Ammon's horn (tissue), 1 donor: ENCODE data around the gene PCP4L1.
A peak's percentile ranks its signal among the peaks of the same experiment; 100 is the strongest.

Experiments used
- DNase-seq: peaks from one replicate; pipeline ENCODE4 v3.0.0-alpha.2; 2016; ENCODE audit warnings: low spot score

Gene PCP4L1

DNA sequence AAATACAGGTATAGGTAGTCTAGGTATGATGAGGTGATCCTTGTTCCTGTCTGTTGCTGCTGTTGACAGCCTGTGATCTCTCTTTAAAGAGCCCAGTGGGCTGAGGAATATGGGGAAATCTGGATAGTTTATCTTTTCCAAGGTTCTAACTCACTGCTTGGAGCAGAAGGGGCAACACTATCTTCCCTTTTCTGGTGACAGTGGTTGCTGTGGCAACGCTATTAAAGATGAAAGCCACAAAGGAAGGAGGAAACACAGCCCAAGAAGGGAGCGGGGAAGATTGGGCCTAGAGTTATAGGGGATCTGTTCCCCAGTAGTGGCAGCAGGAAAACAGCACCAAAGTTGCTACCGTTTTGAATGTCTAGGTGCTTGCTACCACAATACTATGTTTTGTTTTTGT, 8.8 kb downstream of the PCP4L1 start:
- peak; percentile 42 for DNase-seq

DNA sequence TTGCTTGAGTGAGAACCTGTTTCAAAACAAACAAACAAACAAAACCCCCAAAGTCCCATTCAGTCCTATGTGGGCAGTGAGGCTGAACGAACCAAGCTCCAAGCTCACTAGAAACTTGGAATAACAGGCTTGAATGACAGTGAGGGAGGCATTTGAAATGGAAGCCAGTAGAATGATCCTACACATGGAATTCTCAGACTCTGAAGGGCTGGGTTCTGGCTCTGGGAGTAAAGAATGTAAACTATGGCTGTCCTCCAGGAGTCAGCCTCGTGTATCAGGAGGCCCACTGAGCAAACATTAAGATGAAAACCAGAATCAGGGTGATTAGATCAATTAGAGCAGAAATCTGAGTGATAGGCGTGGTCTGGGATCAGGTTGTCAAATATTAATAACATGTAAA, 14.9 kb downstream of the PCP4L1 start:
- no peak for DNase-seq

DNA sequence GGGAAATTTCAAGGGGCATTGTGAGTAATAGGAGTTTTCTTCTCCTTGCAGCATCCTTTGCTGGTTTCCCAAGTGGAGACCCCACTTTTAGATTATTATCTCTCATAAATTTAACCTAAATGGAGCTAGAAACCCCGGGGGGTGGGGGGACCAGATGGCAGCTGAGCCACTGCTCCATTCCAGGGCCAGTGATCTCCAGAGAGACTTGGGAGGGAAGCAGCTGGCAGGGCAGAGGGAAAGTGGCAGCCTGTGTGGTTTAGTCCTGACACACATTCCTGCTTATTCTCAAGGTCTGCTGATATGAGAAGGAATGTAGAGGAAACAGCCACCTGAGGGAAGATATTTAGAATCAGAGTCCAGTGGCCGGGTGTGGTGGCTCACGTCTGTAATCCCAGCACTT, 16.3 kb downstream of the PCP4L1 start:
- no peak for DNase-seq

DNA sequence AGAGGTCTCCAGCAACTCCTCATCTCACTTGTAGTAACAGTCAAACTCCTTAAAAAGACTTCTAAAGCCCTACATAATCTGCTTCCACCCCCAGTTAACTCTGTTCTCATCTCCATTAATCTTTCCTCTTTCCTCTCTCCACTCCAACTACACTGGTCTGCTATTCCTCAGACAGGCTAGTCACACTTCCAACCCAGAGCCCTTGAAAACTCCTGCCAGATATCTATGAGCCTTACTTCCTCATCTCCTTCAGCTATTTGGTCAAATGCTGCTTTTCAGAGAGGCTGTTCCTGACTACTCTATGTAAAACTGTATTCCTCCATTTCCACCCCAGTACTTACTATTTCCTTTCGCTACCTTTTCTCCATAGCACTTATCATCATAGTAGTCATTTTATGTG, 24.4 kb downstream of the PCP4L1 start:
- no peak for DNase-seq

DNA sequence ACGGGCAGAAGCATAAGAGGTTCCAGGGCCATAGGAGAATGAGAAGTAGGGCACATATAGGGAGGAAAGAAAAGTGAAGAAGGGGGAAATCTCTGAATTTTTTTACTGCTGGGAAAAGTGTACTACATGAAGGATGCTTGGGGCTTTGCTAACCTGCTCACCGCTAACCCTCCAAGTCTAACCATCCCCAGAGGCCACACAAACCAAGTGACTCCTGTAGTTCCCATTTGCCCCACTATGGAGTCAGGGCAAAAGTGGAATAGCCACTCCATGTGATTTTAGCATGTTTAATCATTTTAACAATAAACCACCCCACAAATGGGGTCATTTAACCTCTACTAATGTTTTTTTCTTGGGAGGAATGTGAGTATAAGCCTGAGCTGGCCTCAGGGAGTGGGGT, 26.6 kb downstream of the PCP4L1 start:
- DNase-seq = no peak

DNA sequence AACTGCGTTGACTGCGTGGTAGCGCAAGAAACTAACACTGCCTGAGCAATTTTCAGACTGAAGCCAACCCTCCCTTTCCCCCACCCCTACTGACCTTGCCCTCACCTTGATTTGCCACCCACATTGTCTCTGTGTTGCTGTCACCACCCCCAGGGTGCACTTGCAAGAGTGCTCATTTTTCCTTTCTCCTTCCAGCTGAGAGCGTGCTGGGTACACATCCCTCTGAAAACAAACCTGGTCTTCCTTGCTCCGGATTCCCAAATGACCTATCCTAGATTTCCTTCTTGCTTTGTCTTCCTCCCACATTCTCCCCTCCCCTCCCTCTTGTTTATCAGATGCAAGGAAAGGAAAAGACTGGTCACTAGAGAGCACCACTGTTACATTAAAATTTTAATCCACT, 27.0 kb downstream of the PCP4L1 start:
- DNase-seq = no peak

DNA sequence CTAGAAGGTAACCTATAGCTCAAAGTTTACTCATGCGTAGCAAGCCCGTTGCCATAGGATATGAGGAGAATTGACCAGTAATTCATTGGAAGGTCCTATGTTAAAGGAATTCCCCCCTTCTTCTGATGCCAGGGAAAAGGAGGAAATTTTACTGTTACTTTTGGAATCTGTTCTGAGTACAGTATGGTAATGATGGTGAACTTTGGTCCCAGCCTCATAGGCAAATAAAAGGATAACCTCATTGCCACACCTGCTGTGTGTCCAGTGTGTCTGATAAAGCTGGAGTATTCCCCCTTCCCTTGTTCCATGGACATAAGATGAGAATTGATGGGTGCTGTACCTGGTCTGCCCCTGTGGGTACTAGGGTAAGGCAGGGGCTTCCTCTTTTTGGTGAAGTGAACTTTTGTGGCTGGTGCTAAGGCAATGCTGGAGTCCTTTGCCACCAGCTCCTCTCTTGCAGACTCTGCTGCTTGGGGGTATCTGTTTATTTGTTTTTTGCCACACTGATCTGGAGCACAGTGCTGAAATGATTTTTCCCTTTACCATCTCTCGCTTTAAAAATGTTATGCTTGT, 29.0 kb downstream of the PCP4L1 start:
- DNase-seq = no peak

DNA sequence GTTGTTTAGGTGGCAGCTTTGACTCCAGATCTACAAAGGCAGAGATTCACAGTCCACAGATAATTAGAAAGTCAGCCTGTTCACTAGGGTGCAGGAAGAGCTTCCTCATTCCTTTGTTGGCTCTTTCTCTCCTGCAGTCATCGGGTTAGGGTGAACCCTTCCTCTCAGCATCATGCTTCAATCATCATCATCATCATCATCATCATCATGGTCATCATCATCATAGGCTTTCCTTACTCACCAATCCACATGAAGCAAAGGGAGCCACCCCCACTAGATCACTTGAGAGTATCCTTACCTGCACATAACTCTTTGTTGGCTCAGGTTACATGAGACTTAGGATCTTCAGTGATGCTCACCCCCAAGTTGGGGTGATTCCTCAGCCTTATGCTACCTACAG, 32.2 kb downstream of the PCP4L1 start:
- DNase-seq = no peak

DNA sequence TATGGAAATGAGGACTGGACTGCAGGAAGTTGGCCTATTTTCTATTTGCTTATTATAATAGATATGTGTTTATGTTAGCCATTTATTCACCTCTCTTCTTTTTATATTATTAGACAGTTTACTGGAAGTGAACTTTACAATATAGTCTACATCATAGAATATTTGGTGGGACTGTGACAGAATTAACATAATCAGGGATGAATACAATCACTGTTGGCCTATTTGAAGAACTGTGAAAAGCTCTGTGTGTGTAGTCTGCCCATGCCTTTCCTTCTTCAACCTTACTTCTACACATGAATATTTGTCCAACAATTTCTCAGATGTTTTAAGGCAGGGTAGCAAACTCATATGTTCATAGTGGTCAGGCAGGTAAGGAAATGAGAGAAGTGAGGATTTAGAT, 38.9 kb downstream of the PCP4L1 start:
- no peak for DNase-seq

DNA sequence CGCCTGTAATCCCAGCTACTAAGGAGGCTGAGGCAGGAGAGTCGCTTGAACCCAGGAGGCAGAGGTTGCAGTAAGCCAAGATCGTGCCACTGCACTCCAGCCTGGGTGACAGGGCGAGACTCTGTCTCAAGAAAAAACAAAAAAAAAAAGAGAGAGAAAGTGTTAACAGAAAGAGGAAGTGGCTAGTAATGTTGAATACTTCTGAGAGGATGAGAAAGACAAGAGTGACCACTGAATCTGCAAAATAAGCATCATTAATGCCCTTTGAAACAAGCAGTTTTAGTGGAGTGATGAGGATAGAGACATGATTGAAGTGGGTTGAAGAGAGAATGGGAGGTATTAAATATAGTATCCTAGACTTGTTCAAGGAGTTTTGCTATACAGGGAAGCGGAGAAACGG, 39.6 kb downstream of the PCP4L1 start:
- DNase-seq = no peak

DNA sequence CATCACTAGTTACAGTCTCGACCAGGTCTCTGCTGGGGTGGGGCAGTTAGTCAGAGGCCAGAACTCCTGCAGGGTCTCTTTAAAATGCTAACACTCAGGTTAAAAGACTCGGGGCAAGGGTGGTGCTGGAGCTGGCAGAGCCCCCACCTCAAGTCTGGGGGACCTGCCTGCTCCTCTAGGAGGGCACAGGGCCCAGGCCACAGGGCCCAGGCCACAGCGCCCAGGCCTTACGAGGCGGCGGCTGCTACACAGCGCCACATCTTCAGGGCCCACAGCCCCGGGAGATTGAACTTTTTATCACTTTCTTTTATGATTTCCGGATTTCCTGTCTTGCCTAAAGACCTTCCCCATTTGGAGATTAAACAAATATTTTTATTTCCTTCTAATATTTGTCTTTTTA, 40.8 kb downstream of the PCP4L1 start:
- DNase-seq = no peak

DNA sequence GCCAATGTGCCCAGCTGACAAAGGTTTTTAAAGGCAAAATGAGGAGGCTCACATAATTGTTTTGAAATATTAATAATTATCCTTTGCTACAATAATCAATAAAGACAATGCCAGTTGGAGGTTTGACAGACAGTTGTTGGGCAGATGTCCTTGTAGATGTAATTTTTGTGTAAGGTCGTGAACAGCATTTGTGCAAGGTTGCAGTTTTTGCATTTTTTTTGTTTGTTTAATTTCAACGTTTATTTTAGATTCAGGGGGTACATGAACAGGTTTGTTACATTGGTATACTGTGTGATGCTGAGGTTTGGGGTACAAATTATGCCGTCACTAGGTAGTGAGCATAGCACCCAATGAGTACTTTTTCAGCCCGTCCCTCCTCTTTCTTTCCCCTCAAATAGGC, 41.9 kb downstream of the PCP4L1 start:
- no peak for DNase-seq

DNA sequence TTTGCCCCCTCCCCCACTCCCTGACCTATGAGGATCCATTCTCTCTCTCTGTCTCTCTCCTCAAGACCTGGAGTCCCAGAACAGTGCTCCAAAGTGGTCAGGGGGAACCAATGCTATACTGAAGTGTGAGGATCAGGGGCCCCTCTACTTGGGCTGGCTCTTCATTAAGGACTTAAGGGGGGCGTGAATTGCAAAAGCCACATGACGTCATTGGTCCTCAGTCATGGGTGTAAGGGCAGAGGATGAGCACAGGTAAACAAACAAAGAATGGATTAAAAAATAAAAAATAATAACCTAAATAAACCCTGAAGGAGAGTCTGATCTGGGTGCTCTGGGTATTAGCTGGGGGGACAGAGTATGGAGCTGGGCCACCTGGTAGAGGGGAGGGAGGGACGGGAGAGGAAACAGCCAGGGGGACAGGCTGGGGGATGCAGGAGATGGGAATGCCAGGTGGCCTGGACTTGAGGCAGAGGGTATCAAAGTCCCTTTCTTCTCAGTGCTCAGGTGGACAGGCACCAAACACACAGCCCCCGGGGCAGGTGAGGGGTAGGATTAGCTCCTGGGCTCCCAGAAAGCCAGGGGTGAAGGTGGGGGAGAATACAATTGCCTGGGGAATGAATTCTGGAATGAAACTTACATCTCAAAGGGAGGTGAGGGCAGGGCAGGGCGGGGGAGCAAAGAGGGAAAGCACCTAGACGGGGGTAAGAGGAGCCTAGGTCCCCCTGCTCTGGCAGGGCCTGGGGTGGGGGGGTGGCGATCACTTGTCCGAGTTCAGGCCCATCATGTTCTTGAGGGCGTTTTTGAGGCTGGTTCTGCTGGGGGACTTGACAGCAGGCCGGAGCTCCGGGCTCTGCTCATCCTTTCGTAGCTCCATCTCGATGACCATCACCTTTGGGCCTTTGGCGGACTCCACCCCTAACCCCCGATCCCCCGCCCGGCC, 46.7 kb downstream of the PCP4L1 start:
- DNase-seq = no peak

DNA sequence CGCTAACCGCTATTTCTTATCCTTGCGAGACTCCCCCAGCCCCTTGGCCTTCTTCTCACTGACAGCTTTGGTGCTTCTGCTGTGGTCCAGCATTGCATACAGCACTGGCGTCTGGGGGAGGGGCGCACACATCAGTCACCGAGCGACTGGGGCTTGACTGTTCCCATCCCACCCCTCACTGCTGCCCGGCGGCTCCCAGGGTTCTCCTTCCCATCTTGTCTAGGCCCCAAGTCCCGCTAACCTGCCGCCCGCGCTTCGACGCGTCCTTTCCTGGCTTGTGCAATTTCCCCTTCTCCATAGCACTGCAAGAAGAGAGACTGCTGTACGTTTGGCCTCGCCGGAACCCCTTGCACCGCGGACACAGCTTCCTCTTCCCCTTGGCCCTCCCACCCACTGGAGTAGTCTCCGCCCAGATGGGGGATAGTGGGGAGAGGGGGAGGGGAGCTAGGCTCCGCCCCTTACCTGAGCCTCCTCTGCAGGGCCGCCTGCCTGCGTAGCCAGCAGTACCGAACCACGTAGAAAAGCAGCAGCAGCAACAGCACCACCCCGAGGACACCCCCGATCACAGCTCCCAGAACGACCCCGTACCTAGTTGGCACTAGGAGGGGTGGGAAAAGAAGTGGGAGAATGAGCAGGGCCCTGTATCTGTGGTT, 47.4 kb downstream of the PCP4L1 start:
- peak; percentile 85 for DNase-seq

DNA sequence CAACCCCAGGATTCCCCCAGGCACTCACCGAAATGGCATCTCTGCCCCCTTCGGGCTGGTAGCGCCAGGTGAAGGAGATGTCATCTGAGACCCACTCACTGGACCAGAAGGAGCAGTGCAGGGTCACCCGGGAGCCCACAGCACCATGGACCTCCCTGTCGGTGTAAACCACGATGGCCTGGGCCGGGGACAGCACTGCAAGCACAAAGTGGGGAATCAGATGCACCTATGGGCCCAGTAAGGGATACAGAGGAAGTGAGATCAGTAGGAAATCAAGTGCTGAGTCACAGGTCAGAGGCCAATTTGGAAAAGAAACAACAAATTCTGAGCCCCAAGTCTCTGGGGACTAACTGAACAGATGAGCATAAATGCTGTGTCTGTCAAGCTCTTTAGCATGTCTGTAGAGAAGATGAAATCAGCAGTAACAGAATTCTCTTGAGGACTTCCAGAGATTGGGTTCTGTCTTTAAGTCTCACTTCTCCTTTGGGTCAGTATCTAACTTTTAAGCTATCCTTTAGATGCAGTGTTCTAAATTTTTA, 48.8 kb downstream of the PCP4L1 start:
- no peak for DNase-seq

DNA sequence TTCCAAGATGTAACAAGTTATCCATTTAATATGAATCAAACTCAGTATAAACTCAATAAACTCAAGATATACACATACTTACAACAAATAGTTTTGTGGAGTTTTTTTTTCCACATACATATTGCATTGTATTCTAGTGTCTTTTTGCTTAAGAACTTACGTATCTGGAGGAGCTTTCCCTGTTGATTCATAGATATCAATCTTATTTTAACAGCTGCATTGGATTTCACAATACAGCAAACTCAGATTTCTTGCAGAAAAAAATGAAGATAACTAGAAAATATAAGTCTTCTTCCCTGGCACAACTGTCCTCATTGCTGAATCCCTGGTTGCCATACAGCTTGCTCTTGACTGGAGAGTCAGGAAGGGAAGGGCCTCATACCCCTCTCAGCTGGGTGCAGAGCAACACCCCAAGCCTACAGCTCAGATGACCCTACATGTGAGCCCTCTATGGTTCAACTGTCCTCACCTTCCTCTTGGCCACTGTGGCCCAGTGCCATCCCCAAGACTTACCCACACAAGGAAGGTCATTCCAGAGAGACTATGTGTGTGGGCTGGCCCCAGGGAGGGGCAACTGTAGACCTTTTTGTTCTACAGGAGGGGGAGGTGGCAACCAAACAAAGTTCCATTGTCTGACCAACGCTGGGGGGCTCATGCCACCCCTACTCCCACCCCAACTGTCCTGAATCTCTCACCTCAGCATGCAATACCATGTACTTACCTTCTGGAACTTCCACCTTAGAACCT, 49.5 kb downstream of the PCP4L1 start:
- no peak for DNase-seq

DNA sequence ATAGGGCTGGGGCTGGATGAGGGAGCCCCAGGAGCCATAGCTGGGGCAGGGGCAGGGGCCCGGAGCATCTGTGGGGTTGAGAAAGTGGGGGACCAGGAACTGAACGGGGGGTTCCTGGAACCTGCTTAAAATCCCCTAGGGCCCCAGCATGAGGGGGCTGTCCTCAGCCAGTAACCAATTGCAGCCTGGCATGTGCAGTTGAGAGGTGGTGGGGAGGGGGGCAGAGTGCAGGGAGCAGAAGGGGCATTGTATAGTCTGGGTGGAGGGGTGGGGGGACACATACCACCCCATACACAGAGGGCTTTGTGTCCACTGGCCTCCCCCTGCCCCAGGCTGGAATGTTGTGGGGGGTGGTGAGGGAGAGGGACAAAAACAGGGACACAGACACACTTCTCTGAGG, 51.3 kb downstream of the PCP4L1 start, which contains the start of gene MPZ:
Gene MPZ, minus strand, starts transcription at position 101 of the 400 bp plus-strand sequence. Its CDS starts 63 bp downstream, at position 38.
- no peak for DNase-seq

DNA sequence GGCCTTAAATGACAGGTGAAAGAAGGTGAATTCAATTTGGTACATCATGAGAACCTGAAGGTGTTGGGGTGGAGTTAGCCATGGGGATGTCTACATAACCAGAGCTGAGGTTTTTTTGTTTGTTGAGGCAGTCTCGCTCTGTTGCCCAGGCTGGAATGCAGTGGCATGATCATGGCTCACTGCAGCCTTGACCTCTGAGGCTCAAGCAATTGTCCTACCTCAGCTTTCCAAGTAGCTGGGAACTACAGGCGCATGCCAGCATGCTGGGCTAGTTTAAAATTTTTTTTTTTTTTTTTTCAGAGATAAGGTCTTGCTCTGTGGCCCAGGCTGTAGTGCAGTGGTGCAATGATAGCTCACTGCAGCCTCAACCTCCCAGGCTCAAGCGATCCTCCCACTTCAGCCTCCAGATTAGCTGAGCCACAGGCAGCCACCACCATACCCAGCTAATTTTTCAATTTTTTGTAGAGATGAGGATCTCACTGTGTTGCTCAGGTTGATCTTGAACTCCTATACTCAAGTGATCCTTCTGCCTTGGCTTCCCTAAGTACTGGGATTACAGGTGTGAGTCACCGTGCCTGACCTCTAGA, 53.1 kb downstream of the PCP4L1 start:
- DNase-seq = no peak

DNA sequence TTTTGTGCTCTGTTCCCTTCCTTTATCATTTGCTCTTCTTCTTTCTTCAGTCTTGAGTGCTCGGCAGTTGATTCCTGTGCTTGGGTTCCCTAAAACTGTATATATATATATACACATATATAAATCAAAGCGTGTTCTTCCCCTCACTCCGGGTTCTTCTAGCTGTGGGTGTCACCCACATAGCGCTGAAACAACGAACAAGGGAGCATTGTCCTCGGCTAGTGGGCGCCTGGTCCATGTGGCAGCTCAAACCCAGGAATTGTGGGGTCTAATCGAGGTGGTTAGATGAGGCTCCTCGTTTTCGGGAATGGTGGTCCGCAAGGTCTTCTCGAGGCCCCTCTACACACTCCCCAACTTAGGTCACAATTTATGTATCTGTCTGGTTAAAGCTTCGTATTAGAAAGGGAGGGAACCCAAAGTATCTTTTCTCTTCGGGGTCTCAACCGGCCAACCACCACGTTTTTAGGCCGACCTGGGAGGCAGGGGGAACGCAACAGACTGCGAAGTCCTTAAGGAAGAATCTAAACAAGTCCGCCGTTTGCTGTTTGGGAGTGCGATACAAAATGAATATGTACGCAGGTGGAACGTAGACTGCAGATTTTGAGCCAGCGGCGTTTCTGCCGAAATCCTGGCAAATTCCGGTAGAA, 55.1 kb downstream of the PCP4L1 start:
- peak; percentile 69 for DNase-seq

DNA sequence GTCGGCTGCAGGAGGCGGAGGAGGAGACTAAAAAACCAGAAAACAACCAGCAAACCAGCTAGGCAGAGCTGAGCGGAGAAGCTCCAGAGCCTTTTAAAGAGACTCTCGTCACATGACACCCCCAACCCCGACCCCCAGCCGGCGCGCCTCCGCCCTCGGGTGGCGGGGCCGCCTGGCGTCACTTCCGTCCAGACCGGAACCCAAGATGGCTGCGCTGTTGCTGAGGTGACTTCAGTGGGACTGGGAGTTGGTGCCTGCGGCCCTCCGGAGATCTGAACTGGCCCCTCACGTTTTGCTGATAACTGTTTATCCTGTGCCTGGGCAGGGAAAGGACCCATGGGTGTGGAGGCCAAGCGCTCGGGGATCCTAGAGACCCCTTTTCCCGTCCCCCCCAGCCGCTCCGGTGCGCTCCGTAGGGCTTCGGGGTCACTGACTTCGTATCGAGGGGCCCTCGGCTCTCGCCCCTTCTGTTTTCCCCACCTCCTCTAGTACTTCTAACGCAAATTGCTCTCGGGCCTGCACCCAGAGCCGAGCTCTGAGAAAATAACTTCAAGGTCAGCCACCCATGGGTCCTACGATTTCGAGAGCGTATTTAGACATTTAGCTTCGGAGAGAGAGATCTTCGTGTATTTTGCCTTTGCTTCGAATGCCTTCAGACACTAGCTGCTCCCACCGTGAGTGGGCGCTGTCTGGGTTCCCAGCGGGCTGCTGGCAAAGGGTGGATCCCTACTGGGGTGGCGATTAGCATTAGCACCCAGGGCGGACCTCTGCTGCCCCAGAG, 55.8 kb downstream of the PCP4L1 start, which contains the start of gene SDHC:
Gene SDHC, plus strand, starts transcription at position 181 of the 781 bp plus-strand sequence. Its CDS starts 25 bp downstream, at position 206.
- peak; percentile 95 for DNase-seq
